GM12878 (cell line): ENCODE measurements around the gene TPD52L2. TPM values are rescaled to one million over a fixed set of nuclear protein-coding genes. Genes with fewer than 3 reads are reported as not detected.

Source experiments
- ATAC-seq: fragments of 200-7000 bp; cut with Tn5 transposase; 3 replicates; pipeline ENCODE4 v1.9.1; 2020; ENCODE audit warnings: mild to moderate bottlenecking, moderate library complexity
- BruUV-seq: library from RNA; stranded (reverse); fragments of 400-500 nt; replicated peaks from 2 replicates; lab custom pipeline; 2021; lab: Mats Ljungman, UMichigan
- CTCF ChIA-PET: fragments of 300-600 bp; sonication (Branson Sonifier 250); formaldehyde crosslinking; extraction: SDS; loops from one replicate; lab custom pipeline; 2021; ENCODE audit warnings: inconsistent platforms; lab: Yijun Ruan, JAX
- POLR2A ChIA-PET: fragments of 350-600 bp; formaldehyde crosslinking; extraction: SDS; loops from one replicate; lab custom pipeline; 2021; ENCODE audit warnings: inconsistent platforms; lab: Charles Lee
- RAD21 ChIA-PET: fragments of 300-600 bp; sonication (Branson Sonifier 250); formaldehyde crosslinking; loops from one replicate; lab custom pipeline; 2023; ENCODE audit warnings: antibody characterized with exemption; ENCODE audit not compliant: unreplicated experiment; lab: Charles Lee
- SMC1A ChIA-PET: fragments of 300-600 bp; sonication (Branson Sonifier 250); formaldehyde crosslinking; loops from one replicate; lab custom pipeline; 2023; ENCODE audit not compliant: unreplicated experiment, uncharacterized antibody; lab: Charles Lee
- DNase-seq: peaks from one replicate; pipeline ENCODE4 v3.0.0-alpha.2; 2011; ENCODE audit warnings: low read depth, low spot score
- FAIRE-seq: peaks from 3 replicates; lab custom pipeline; 2011; peaks lifted over from hg19 to GRCh38; lab: Jason Lieb, UNC
- H2AFZ ChIP-seq: 2 replicates; pipeline ENCODE4 v1.6.0; 2011; ENCODE audit warnings: low read depth, low read length, control low read depth; ENCODE audit not compliant: control insufficient read depth
- H3K27ac ChIP-seq: 2 replicates; pipeline ENCODE4 v1.5.1; 2011; ENCODE audit warnings: control low read depth; ENCODE audit not compliant: control insufficient read depth, insufficient read depth
- H3K27me3 ChIP-seq, 2 experiments: replicated peaks in 1 of 2; 2 replicates each; pipeline versions ENCODE4 v1.6.0 to v1.6.1; 2011; ENCODE audit warnings: low read length in 1 of 2; ENCODE audit not compliant: control insufficient read depth in 2 of 2, insufficient read depth in 2 of 2
- H3K36me3 ChIP-seq, 2 experiments: 2 replicates each; pipeline ENCODE4 v1.5.1; 2011; ENCODE audit warnings: low read length in 1 of 2; ENCODE audit not compliant: control insufficient read depth in 2 of 2, insufficient read depth in 2 of 2
- H3K4me1 ChIP-seq: 2 replicates; pipeline ENCODE4 v1.6.1; 2011; ENCODE audit warnings: mild to moderate bottlenecking, low read length, moderate library complexity, mixed read lengths; ENCODE audit not compliant: control insufficient read depth, insufficient read depth
- H3K4me2 ChIP-seq: 2 replicates; pipeline ENCODE4 v1.6.0; 2011; ENCODE audit warnings: control low read depth; ENCODE audit not compliant: control insufficient read depth, insufficient read depth
- H3K4me3 ChIP-seq: fragments of 200-600 bp; sonication (generic); 2 replicates; pipeline ENCODE4 v1.5.1; 2016
- H3K79me2 ChIP-seq: 2 replicates; pipeline ENCODE4 v1.6.0; 2011; ENCODE audit warnings: low read length; ENCODE audit not compliant: control insufficient read depth, insufficient read depth
- H3K9ac ChIP-seq: 2 replicates; pipeline ENCODE4 v1.8.0; 2011; ENCODE audit warnings: low read length, control low read depth, mixed read lengths; ENCODE audit not compliant: control insufficient read depth, insufficient read depth
- H3K9me3 ChIP-seq: replicated peaks from 3 replicates; pipeline ENCODE4 v1.5.1; 2011; ENCODE audit warnings: mild to moderate bottlenecking, low read length; ENCODE audit not compliant: control insufficient read depth, insufficient read depth
- H4K20me1 ChIP-seq: 2 replicates; pipeline ENCODE4 v1.6.0; 2011; ENCODE audit not compliant: control insufficient read depth, insufficient read depth
- ATF2 ChIP-seq: IDR thresholded peaks from 2 replicates; pipeline ENCODE4 v1.6.1; 2012; ENCODE audit warnings: low read length, inconsistent platforms
- BMI1 ChIP-seq: fragments of 450-650 bp; IDR thresholded peaks from 2 replicates; pipeline ENCODE4 v1.6.1; 2016; ENCODE audit warnings: mild to moderate bottlenecking, moderate library complexity, borderline replicate concordance
- CBFB ChIP-seq: IDR thresholded peaks from 2 replicates; pipeline ENCODE4 v1.6.1; 2016; ENCODE audit warnings: antibody characterized with exemption, low read depth
- HDGF ChIP-seq: fragments of 450-650 bp; IDR thresholded peaks from 2 replicates; pipeline ENCODE4 v1.6.1; 2016; ENCODE audit warnings: antibody characterized with exemption
- MYC ChIP-seq: IDR thresholded peaks from 2 replicates; pipeline ENCODE4 v1.6.1; 2011; ENCODE audit warnings: mild to moderate bottlenecking, low read length, moderate library complexity, inconsistent platforms; ENCODE audit not compliant: insufficient read depth, insufficient replicate concordance, insufficient read length, severe bottlenecking
- SMAD5 ChIP-seq: IDR thresholded peaks from 2 replicates; pipeline ENCODE4 v1.6.1; 2016; ENCODE audit warnings: antibody characterized with exemption, low read depth
- SMC3 ChIP-seq: IDR thresholded peaks from 2 replicates; pipeline ENCODE4 v1.6.1; 2011; ENCODE audit warnings: low read length, improper control_type of control experiment, borderline replicate concordance
- SP1 ChIP-seq: IDR thresholded peaks from one replicate; pipeline ENCODE4 v1.6.1; 2011; ENCODE audit warnings: low read depth, low read length
- TAF1 ChIP-seq: IDR thresholded peaks from 2 replicates; pipeline ENCODE4 v1.6.1; 2011; ENCODE audit warnings: mild to moderate bottlenecking, low read depth, low read length, borderline replicate concordance
- ZZZ3 ChIP-seq: IDR thresholded peaks from 2 replicates; pipeline ENCODE4 v1.6.1; 2011; ENCODE audit warnings: low read depth; ENCODE audit not compliant: control insufficient read depth, insufficient read length
- WGBS: methylation state at CpG from one replicate; pipeline ENCODE4 v1.1.6; 2016; ENCODE audit warnings: low lambda C conversion rate; ENCODE audit not compliant: insufficient replicate concordance, insufficient coverage; ENCODE audit errors: missing lambda C conversion rate; 5-methylcytosine and 5-hydroxymethylcytosine counted together
- in situ Hi-C: fragments of 300-500 bp; cut with MboI; formaldehyde crosslinking; loops from 9 replicates; pipeline ENCODE4 v1.14.3; 2018; ENCODE audit warnings: mixed read lengths
- intact Hi-C: fragments of 100-400 bp; cut with micrococcal nuclease; formaldehyde crosslinking; loops from one replicate; pipeline ENCODE4 v1.14.2; 2022; ENCODE audit not compliant: unreplicated experiment
- polyA plus RNA-seq, 11 experiments: library from polyadenylated mRNA; depleted of rRNA in 4 of 11; unstranded in 6 of 11; stranded (reverse) in 5 of 11; fragments of >200 nt; fragmentation: Nextera tagmentation in 4 of 11; fragmentation: Illumina TruSeq in 1 of 11; extraction: Ambion mirVana in 4 of 11; extraction: Trizol in 1 of 11; gene quantifications; 1 replicate in 1 of 11; 2 replicates in 10 of 11; pipeline versions ENCODE4 v1.2.1 to v1.2.3, GENCODE V29; 2011 to 2016; ENCODE audit warnings: inconsistent platforms in 2 of 11, missing spikeins in 2 of 11, low read depth in 1 of 11
- total RNA-seq, 4 experiments: library from RNA; depleted of rRNA in 3 of 4; stranded (reverse); fragments of >200 nt in 3 of 4; fragmentation: Illumina TruSeq in 1 of 4; extraction: Trizol in 1 of 4; gene quantifications; 2 replicates each; pipeline versions ENCODE4 v1.2.1 to v1.2.3, GENCODE V29; 2013 to 2021
- TF ChIP-seq, protein P1 (sequence below): fragments of 450-650 bp; IDR thresholded peaks from 2 replicates; pipeline ENCODE4 v1.6.1; 2016; ENCODE audit warnings: mild to moderate bottlenecking

The TPD52L2 gene
- total and polyA plus RNA-seq, 10 of the 15 experiments (the other 5 are each of a cell fraction or from before 2014, with no cell fraction given): 1.6 to 71.0 (median 46.3) TPM

- TF ChIP-seq, protein P1, sequence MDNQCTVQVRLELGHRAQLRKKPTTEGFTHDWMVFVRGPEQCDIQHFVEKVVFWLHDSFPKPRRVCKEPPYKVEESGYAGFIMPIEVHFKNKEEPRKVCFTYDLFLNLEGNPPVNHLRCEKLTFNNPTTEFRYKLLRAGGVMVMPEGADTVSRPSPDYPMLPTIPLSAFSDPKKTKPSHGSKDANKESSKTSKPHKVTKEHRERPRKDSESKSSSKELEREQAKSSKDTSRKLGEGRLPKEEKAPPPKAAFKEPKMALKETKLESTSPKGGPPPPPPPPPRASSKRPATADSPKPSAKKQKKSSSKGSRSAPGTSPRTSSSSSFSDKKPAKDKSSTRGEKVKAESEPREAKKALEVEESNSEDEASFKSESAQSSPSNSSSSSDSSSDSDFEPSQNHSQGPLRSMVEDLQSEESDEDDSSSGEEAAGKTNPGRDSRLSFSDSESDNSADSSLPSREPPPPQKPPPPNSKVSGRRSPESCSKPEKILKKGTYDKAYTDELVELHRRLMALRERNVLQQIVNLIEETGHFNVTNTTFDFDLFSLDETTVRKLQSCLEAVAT: no peak
- TF ChIP-seq HDGF (no peak), ATF2 (no peak), MYC (no peak), BMI1 (no peak), SMAD5 (no peak), TAF1 (no peak)
Measured at GRCh38 chr20:63860325-63861051, 4.6 kb upstream of the TPD52L2 start (continued).

GRCh38 chr20:63861365-63861934, 3.6 kb upstream of the TPD52L2 start, which contains the start of gene ABHD16B:
TSS of gene ABHD16B (plus strand) at chr20:63861498. CDS start at chr20:63861541, 43 bp downstream.
- no peak within 1 kb of the TSS for H3K4me2 ChIP-seq
- CTCF ChIA-PET: no interaction called here
- TF ChIP-seq SMC3 (no peak), CBFB (no peak), ZZZ3 (no peak), SP1 (no peak)
- in situ Hi-C loops: no loop called here
- no peak within 1 kb of the TSS for H3K4me3 ChIP-seq
- RAD21 ChIA-PET: no interaction called here
- H3K9me3 ChIP-seq: no peaks in the 10 kb centered on the region
- H3K4me1 ChIP-seq: peaks cover 25% of the 10 kb centered on the region
- H2AFZ ChIP-seq: no peak within 1 kb of the TSS
- H3K79me2 ChIP-seq: peaks cover 27% of the 10 kb centered on the region
- ATAC-seq (no peak), DNase-seq (no peak), FAIRE-seq (no peak)
- no peak within 1 kb of the TSS for H3K27ac ChIP-seq
- H3K9ac ChIP-seq: no peak within 1 kb of the TSS
- POLR2A ChIA-PET: no interaction called here
- WGBS: 97% methylated on average over 44 of the region's 59 CpGs
- peaks cover 0 to 4% of the 10 kb centered on the region in 2 experiments; a peak in 3 of 4 replicates for H3K36me3 ChIP-seq
- BruUV-seq: no TSS peak
- H4K20me1 ChIP-seq: no peaks in the 10 kb centered on the region
- intact Hi-C loops: loop anchor here (10.0 kb wide), 1 partner anchor 193 kb away; no protein-coding TSS in a partner anchor
- H3K27me3 ChIP-seq: no peaks in the 10 kb centered on the region
- SMC1A ChIA-PET: no interaction called here
